ENCODE measurements around the gene CCER1. TPM values are rescaled to one million over a fixed set of nuclear protein-coding genes. Genes with fewer than 3 reads are reported as not detected.

CCER1 gene
- polyA plus RNA-seq, 3 donors from 2014 or later = not detected

- no peak overlapping the region for H3K4me3 Mint-ChIP-seq
- no peak for DNase-seq
- peaks cover 0 to 1% (median 0%) of the 10 kb centered on the region in 6 donors for H3K9me3 Mint-ChIP-seq
- H3K27me3 Mint-ChIP-seq (ENCODE audit: low read depth in 3 of 3) = peaks cover 0 to 2% (median 0%) of the 10 kb centered on the region in 3 donors
- H3K36me3 Mint-ChIP-seq = no peaks in the 10 kb centered on the region
- no peak overlapping the region for H3K27ac Mint-ChIP-seq
- H3K4me1 Mint-ChIP-seq = no peaks in the 10 kb centered on the region
These were observed 32.8 kb downstream of the CCER1 start for GRCh38 chr12:90922145-90922627.

- no peaks in the 10 kb centered on the region for H3K36me3 Mint-ChIP-seq
- H3K27me3 Mint-ChIP-seq (ENCODE audit: low read depth in 3 of 3) = peaks cover 0 to 2% (median 0%) of the 10 kb centered on the region in 3 donors
- no peak overlapping the region for H3K27ac Mint-ChIP-seq
- no peak overlapping the region for H3K4me3 Mint-ChIP-seq
- no peak for DNase-seq
- H3K4me1 Mint-ChIP-seq = no peaks in the 10 kb centered on the region
- H3K9me3 Mint-ChIP-seq = peaks cover 0 to 1% (median 0%) of the 10 kb centered on the region in 6 donors
These were observed 33.4 kb downstream of the CCER1 start for GRCh38 chr12:90921536-90921935.

GRCh38 chr12:90920222-90920621 lies 34.8 kb downstream of the CCER1 start:
- H3K27ac Mint-ChIP-seq = no peak overlapping the region
- no peaks in the 10 kb centered on the region for H3K4me1 Mint-ChIP-seq
- peaks cover 0 to 2% (median 0%) of the 10 kb centered on the region in 3 donors for H3K27me3 Mint-ChIP-seq (ENCODE audit: low read depth in 3 of 3)
- H3K36me3 Mint-ChIP-seq = no peaks in the 10 kb centered on the region
- peaks cover 0 to 3% (median 0%) of the 10 kb centered on the region in 6 donors for H3K9me3 Mint-ChIP-seq
- H3K4me3 Mint-ChIP-seq = no peak overlapping the region
- no peak for DNase-seq

- Mint-ChIP-seq H3K9me3 (peaks cover 0 to 3% (median 0%) of the 10 kb centered on the region in 6 donors), H3K4me3 (no peak overlapping the region), H3K36me3 (no peaks in the 10 kb centered on the region), H3K27me3 (ENCODE audit: low read depth in 3 of 3) (no peaks in the 10 kb centered on the region), H3K27ac (no peak overlapping the region), H3K4me1 (no peaks in the 10 kb centered on the region)
- DNase-seq = no peak
These were observed 37.5 kb downstream of the CCER1 start for GRCh38 chr12:90917431-90917830.

GRCh38 chr12:90916516-90916915 lies 38.5 kb downstream of the CCER1 start:
- H3K27me3 Mint-ChIP-seq (ENCODE audit: low read depth in 3 of 3) = no peaks in the 10 kb centered on the region
- no peak for DNase-seq
- peaks cover 0 to 6% (median 0%) of the 10 kb centered on the region in 6 donors for H3K9me3 Mint-ChIP-seq
- H3K36me3 Mint-ChIP-seq = no peaks in the 10 kb centered on the region
- no peaks in the 10 kb centered on the region for H3K4me1 Mint-ChIP-seq
- no peak overlapping the region for H3K4me3 Mint-ChIP-seq
- H3K27ac Mint-ChIP-seq = no peak overlapping the region

GRCh38 chr12:90915353-90915752 lies 39.6 kb downstream of the CCER1 start:
- peaks cover 0 to 6% (median 0%) of the 10 kb centered on the region in 6 donors for H3K9me3 Mint-ChIP-seq
- H3K4me1 Mint-ChIP-seq = no peaks in the 10 kb centered on the region
- H3K27me3 Mint-ChIP-seq (ENCODE audit: low read depth in 3 of 3) = no peaks in the 10 kb centered on the region
- no peak overlapping the region for H3K4me3 Mint-ChIP-seq
- no peak overlapping the region for H3K27ac Mint-ChIP-seq
- no peak for DNase-seq
- H3K36me3 Mint-ChIP-seq = no peaks in the 10 kb centered on the region

- Mint-ChIP-seq H3K4me3 (no peak overlapping the region), H3K27ac (no peak overlapping the region), H3K9me3 (peaks cover 0 to 3% (median 0%) of the 10 kb centered on the region in 6 donors), H3K27me3 (ENCODE audit: low read depth in 3 of 3) (no peaks in the 10 kb centered on the region), H3K4me1 (no peaks in the 10 kb centered on the region), H3K36me3 (no peaks in the 10 kb centered on the region)
- no peak for DNase-seq
These were observed 44.0 kb downstream of the CCER1 start for GRCh38 chr12:90910958-90911357.

- H3K27ac Mint-ChIP-seq = no peak overlapping the region
- no peaks in the 10 kb centered on the region for H3K4me1 Mint-ChIP-seq
- no peaks in the 10 kb centered on the region for H3K27me3 Mint-ChIP-seq (ENCODE audit: low read depth in 3 of 3)
- no peak overlapping the region for H3K4me3 Mint-ChIP-seq
- no peak for DNase-seq
- H3K9me3 Mint-ChIP-seq = peaks cover 0 to 3% (median 0%) of the 10 kb centered on the region in 6 donors
- no peaks in the 10 kb centered on the region for H3K36me3 Mint-ChIP-seq
These were observed 45.8 kb downstream of the CCER1 start for GRCh38 chr12:90909069-90909770.

- DNase-seq = no peak
- Mint-ChIP-seq H3K27ac (no peak overlapping the region), H3K27me3 (ENCODE audit: low read depth in 3 of 3) (no peaks in the 10 kb centered on the region), H3K9me3 (peaks cover 0 to 3% (median 0%) of the 10 kb centered on the region in 6 donors), H3K4me1 (no peaks in the 10 kb centered on the region), H3K4me3 (no peak overlapping the region), H3K36me3 (no peaks in the 10 kb centered on the region)
These were observed 46.5 kb downstream of the CCER1 start for GRCh38 chr12:90908465-90908864.

GRCh38 chr12:90905691-90906370 lies 49.1 kb downstream of the CCER1 start:
- H3K27me3 Mint-ChIP-seq (ENCODE audit: low read depth in 3 of 3) = peaks cover 0 to 2% (median 0%) of the 10 kb centered on the region in 3 donors
- H3K4me1 Mint-ChIP-seq = no peaks in the 10 kb centered on the region
- no peak for DNase-seq
- no peaks in the 10 kb centered on the region for H3K36me3 Mint-ChIP-seq
- H3K27ac Mint-ChIP-seq = no peak overlapping the region
- no peak overlapping the region for H3K4me3 Mint-ChIP-seq
- H3K9me3 Mint-ChIP-seq = peaks cover 0 to 1% (median 0%) of the 10 kb centered on the region in 6 donors

- Mint-ChIP-seq H3K36me3 (no peaks in the 10 kb centered on the region), H3K27me3 (ENCODE audit: low read depth in 3 of 3) (peaks cover 0 to 7% (median 0%) of the 10 kb centered on the region in 3 donors), H3K9me3 (peaks cover 0 to 3% (median 0%) of the 10 kb centered on the region in 6 donors), H3K27ac (no peak overlapping the region), H3K4me3 (no peak overlapping the region), H3K4me1 (no peaks in the 10 kb centered on the region)
- no peak for DNase-seq
These were observed 52.4 kb downstream of the CCER1 start for GRCh38 chr12:90902596-90902995.

Other genes starting within 250 kb of the CCER1 start
- gene EPYC, start 49.8 kb upstream of the CCER1 start, polyA plus RNA-seq = not detected
- not detected for gene KERA, start 102.8 kb upstream of the CCER1 start, polyA plus RNA-seq
- gene LUM, start 156.3 kb upstream of the CCER1 start, polyA plus RNA-seq = not detected
- gene DCN, start 227.6 kb upstream of the CCER1 start, polyA plus RNA-seq = not detected